WI38 (cell line): ENCODE measurements around the gene MRPL9.

Experiments used
- H3K4me3 ChIP-seq: 2 replicates; pipeline ENCODE4 v1.5.1; 2011; ENCODE audit warnings: low read depth, mild to moderate bottlenecking, control low read depth, low read length
- CTCF ChIP-seq: IDR thresholded peaks from 2 replicates; pipeline ENCODE4 v1.5.1; 2012; ENCODE audit warnings: low read depth, mild to moderate bottlenecking, control low read depth, low read length

Gene MRPL9

GRCh38 chr1:151806170-151806569 is 42.9 kb upstream of the MRPL9 start:
- TF ChIP-seq CTCF = no peak
- H3K4me3 ChIP-seq = no peak overlapping the region

- no peak within 1 kb of the TSS for H3K4me3 ChIP-seq
- TF ChIP-seq CTCF = no peak
These were observed 41.9 kb upstream of the MRPL9 start, which contains the start of gene LINGO4 for GRCh38 chr1:151805066-151805820. LINGO4 (minus strand) TSS chr1:151805419; CDS start chr1:151802704, 2,715 bp downstream.

GRCh38 chr1:151803915-151804314 is 40.6 kb upstream of the MRPL9 start:
- no peak for TF ChIP-seq CTCF
- H3K4me3 ChIP-seq = no peak overlapping the region

- H3K4me3 ChIP-seq = no peak overlapping the region
- TF ChIP-seq CTCF = no peak
These were observed 39.9 kb upstream of the MRPL9 start for GRCh38 chr1:151803164-151803563.

- H3K4me3 ChIP-seq = no peak overlapping the region
- no peak for TF ChIP-seq CTCF
These were observed 39.1 kb upstream of the MRPL9 start for GRCh38 chr1:151802372-151802771.

GRCh38 chr1:151801846-151802245 is 38.5 kb upstream of the MRPL9 start:
- no peak for TF ChIP-seq CTCF
- no peak overlapping the region for H3K4me3 ChIP-seq

- no peak overlapping the region for H3K4me3 ChIP-seq
- no peak for TF ChIP-seq CTCF
These were observed 38.1 kb upstream of the MRPL9 start for GRCh38 chr1:151801310-151801820.
